ENCODE measurements around the gene RBL1.

Gene RBL1

DNA sequence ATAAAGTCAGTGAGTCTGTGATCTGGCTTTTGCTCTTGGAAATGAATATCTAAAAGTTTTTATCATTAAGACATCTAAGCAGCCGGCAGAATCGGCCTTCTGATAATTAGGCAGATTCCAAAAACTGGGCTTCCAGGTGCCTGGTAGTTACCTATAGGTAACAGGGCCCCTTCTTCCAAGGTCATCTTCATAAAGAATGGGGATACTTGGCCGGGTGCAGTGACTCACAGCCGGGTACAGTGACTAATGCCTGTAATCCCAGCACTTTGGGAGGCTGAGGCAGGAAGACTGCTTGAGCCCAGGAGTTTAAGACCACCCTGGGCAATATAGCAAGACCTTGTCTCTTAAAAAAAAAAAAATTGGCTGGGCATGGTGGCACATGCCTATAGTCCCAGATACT lies 12.9 kb upstream of the RBL1 start:
- Histone ChIP-seq H3K27ac (no peak overlapping the region), H3K4me2 (no peak overlapping the region), H2AFZ (ENCODE audit: low read depth) (no peak overlapping the region), H3K4me3 (IDR thresholded peaks at IDR 0.05; ENCODE audit: insufficient read depth, low read depth, low read length) (no peak overlapping the region), H4K20me1 (ENCODE audit: insufficient read depth) (no peaks in the 10 kb centered on the region), H3K27me3 (ENCODE audit: insufficient read depth, low read depth) (no peaks in the 10 kb centered on the region), H3K4me1 (ENCODE audit: low read depth, poor library complexity, severe bottlenecking) (no peaks in the 10 kb centered on the region), H3K9ac (no peak overlapping the region), H3K36me3 (ENCODE audit: insufficient read depth) (no peaks in the 10 kb centered on the region), H3K79me2 (ENCODE audit: insufficient read depth, low read depth) (no peaks in the 10 kb centered on the region)
- TF ChIP-seq, protein P1, sequence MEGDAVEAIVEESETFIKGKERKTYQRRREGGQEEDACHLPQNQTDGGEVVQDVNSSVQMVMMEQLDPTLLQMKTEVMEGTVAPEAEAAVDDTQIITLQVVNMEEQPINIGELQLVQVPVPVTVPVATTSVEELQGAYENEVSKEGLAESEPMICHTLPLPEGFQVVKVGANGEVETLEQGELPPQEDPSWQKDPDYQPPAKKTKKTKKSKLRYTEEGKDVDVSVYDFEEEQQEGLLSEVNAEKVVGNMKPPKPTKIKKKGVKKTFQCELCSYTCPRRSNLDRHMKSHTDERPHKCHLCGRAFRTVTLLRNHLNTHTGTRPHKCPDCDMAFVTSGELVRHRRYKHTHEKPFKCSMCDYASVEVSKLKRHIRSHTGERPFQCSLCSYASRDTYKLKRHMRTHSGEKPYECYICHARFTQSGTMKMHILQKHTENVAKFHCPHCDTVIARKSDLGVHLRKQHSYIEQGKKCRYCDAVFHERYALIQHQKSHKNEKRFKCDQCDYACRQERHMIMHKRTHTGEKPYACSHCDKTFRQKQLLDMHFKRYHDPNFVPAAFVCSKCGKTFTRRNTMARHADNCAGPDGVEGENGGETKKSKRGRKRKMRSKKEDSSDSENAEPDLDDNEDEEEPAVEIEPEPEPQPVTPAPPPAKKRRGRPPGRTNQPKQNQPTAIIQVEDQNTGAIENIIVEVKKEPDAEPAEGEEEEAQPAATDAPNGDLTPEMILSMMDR (conservative IDR thresholded peaks at IDR 0.05; ENCODE audit: low read depth, low read length), result no peak

DNA sequence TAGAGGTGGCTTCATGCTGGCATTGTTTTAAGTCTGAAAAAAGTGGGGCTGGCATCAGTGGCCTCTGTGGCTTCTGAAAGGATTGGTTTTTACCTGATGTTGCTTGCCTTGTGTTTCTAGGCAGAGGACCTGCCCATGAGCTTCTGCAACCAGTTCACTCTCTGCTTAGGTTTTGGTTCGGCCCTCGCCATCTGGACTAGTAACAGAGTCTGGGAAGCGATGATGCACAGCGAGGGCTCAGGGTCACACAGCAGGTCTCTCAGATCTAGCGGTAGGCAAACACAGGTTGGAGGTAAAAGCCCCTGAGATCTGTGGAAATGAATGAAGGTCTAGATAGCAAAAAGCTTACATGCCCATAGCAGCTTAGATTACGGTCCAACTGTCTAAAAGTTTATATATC lies 6.8 kb upstream of the RBL1 start:
- Histone ChIP-seq H3K4me3 (IDR thresholded peaks at IDR 0.05; ENCODE audit: insufficient read depth, low read depth, low read length) (no peak overlapping the region), H3K27ac (no peak overlapping the region), H3K36me3 (ENCODE audit: insufficient read depth) (no peaks in the 10 kb centered on the region), H3K4me1 (ENCODE audit: low read depth, poor library complexity, severe bottlenecking) (no peaks in the 10 kb centered on the region), H3K9ac (no peak overlapping the region), H3K27me3 (ENCODE audit: insufficient read depth, low read depth) (no peaks in the 10 kb centered on the region), H2AFZ (ENCODE audit: low read depth) (no peak overlapping the region), H4K20me1 (ENCODE audit: insufficient read depth) (no peaks in the 10 kb centered on the region), H3K4me2 (no peak overlapping the region), H3K79me2 (ENCODE audit: insufficient read depth, low read depth) (no peaks in the 10 kb centered on the region)
- TF ChIP-seq, protein P1 (conservative IDR thresholded peaks at IDR 0.05; ENCODE audit: low read depth, low read length), result no peak

DNA sequence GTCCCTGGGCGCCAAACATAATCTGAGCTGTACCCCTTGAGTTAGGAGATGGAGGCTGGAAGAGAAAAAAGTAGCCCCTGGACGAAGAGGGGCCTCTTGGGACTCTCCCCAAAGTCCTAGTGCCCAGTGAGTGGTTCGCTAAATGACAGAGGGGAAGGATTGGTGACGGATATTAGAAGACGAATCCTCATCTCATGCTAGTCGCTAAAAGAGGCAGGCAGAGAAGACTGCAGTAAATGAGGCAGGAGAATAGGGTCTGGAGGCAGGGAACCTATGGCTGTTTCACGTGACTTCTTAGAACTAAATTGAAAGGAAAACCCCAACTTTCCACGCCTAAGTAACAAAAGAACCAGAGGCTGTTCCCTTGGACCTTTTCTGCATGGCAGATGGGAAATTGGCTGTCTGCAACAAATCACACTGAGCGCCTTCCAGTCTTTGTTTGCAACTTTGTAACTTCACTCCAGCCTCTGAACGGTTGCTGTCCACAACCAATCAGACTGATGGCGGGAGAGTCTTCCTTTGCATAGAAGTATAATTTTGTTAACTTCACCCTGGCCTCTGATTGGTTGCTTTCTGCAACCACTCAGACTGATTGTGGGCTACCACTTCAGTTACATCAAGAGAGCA lies 731 bp upstream of the RBL1 start:
- H3K36me3 ChIP-seq (ENCODE audit: insufficient read depth), result no peaks in the 10 kb centered on the region
- peak overlapping the region; percentile 99 for H3K9ac ChIP-seq
- H4K20me1 ChIP-seq (ENCODE audit: insufficient read depth), result no peaks in the 10 kb centered on the region
- TF ChIP-seq, protein P1 (conservative IDR thresholded peaks at IDR 0.05; ENCODE audit: low read depth, low read length), result peak; percentile 20
- peak overlapping the region; percentile 94 for H3K4me2 ChIP-seq
- H3K27ac ChIP-seq, result peak overlapping the region; percentile 92
- peak overlapping the region; percentile 98 for H2AFZ ChIP-seq (ENCODE audit: low read depth)
- H3K4me1 ChIP-seq (ENCODE audit: low read depth, poor library complexity, severe bottlenecking), result peaks cover 19% of the 10 kb centered on the region
- no peaks in the 10 kb centered on the region for H3K27me3 ChIP-seq (ENCODE audit: insufficient read depth, low read depth)
- H3K4me3 ChIP-seq (IDR thresholded peaks at IDR 0.05; ENCODE audit: insufficient read depth, low read depth, low read length), result no peak overlapping the region
- H3K79me2 ChIP-seq (ENCODE audit: insufficient read depth, low read depth), result peaks cover 41% of the 10 kb centered on the region

DNA sequence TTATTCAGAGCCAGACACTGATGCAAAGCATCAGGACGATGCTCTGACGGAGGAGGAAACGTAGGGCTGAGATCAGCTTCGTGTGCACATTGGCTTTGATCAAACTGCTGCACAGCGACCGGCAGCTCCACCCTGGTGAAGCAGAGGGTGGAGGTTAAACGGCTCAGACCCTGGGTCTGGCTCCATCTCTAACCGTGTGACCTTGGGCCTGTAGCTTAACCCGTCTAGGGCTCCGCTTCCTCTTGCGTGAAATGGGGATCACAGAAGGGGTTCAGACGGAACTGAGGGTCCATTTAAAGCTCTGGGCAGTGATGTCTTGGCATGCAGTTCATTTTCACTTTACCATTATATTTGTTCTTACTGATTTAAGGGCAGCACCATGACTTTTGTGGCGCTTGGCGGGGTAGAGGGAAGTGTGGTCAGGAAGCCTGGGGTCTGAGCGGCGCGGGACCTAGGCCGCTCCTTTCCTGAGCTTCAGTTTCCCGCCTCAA lies 644 bp downstream of the RBL1 start:
- H3K4me3 ChIP-seq (IDR thresholded peaks at IDR 0.05; ENCODE audit: insufficient read depth, low read depth, low read length), result no peak overlapping the region
- H3K36me3 ChIP-seq (ENCODE audit: insufficient read depth), result no peaks in the 10 kb centered on the region
- TF ChIP-seq, protein P1 (conservative IDR thresholded peaks at IDR 0.05; ENCODE audit: low read depth, low read length), result no peak
- H3K4me2 ChIP-seq, result peak overlapping the region; percentile 94
- peaks cover 54% of the 10 kb centered on the region for H3K79me2 ChIP-seq (ENCODE audit: insufficient read depth, low read depth)
- peak overlapping the region; percentile 98 for H2AFZ ChIP-seq (ENCODE audit: low read depth)
- H3K4me1 ChIP-seq (ENCODE audit: low read depth, poor library complexity, severe bottlenecking), result peaks cover 19% of the 10 kb centered on the region
- H3K27me3 ChIP-seq (ENCODE audit: insufficient read depth, low read depth), result no peaks in the 10 kb centered on the region
- peak overlapping the region; percentile 92 for H3K27ac ChIP-seq
- H4K20me1 ChIP-seq (ENCODE audit: insufficient read depth), result no peaks in the 10 kb centered on the region
- peak overlapping the region; percentile 99 for H3K9ac ChIP-seq
